NCI-H128 (cell line): ENCODE data around the gene TSFM.
A peak's percentile ranks its signal among the peaks of the same experiment; 100 is the strongest.
"Not testable (repeated sequence)": the region's sequence is repeated elsewhere in the genome, so short reads cannot be mapped to it uniquely, and the experiment has no call there.

ENCODE experiments used
- DNase-seq: peaks from one replicate; lab custom pipeline; 2025; ENCODE audit not compliant: unreplicated experiment; lab: John Stamatoyannopoulos, UW

Gene TSFM

GRCh38 chr12:57762463-57762862, 20.1 kb upstream of the TSFM start:
- DNase-seq = no peak

- no peak for DNase-seq
Observed at GRCh38 chr12:57763881-57764661, 18.5 kb upstream of the TSFM start.

GRCh38 chr12:57764662-57765002, 18.0 kb upstream of the TSFM start:
- DNase-seq = no peak

GRCh38 chr12:57765003-57765697, 17.4 kb upstream of the TSFM start:
- DNase-seq = no peak

- no peak for DNase-seq
Observed at GRCh38 chr12:57765698-57766463, 16.7 kb upstream of the TSFM start.

GRCh38 chr12:57766464-57767304, 15.9 kb upstream of the TSFM start, which contains the start of gene CYP27B1:
Gene CYP27B1 (minus strand): TSS chr12:57767078. CDS start chr12:57767041, 37 bp downstream.
- DNase-seq = no peak

GRCh38 chr12:57767305-57767698, 15.3 kb upstream of the TSFM start:
- no peak for DNase-seq

- DNase-seq = no peak
Observed at GRCh38 chr12:57767876-57768275, 14.7 kb upstream of the TSFM start.

GRCh38 chr12:57769594-57769993, 13.0 kb upstream of the TSFM start:
- DNase-seq = no peak

- no peak for DNase-seq
Observed at GRCh38 chr12:57770734-57771133, 11.9 kb upstream of the TSFM start.

- peak; percentile 62 for DNase-seq
Observed at GRCh38 chr12:57771236-57771872, 11.2 kb upstream of the TSFM start.

- DNase-seq = peak; percentile 84
Observed at GRCh38 chr12:57771873-57772428, 10.6 kb upstream of the TSFM start, which contains the start of gene METTL1. Gene METTL1 (minus strand): TSS chr12:57772105. CDS start chr12:57772083, 22 bp downstream.

GRCh38 chr12:57772429-57773322, 9.9 kb upstream of the TSFM start, which contains the start of gene EEF1AKMT3:
Gene EEF1AKMT3 (plus strand): TSS chr12:57772614. CDS start chr12:57772725, 111 bp downstream.
- DNase-seq = no peak

- not testable (repeated sequence) for DNase-seq
Observed at GRCh38 chr12:57774634-57775033, 8.0 kb upstream of the TSFM start.

GRCh38 chr12:57775044-57775443, 7.5 kb upstream of the TSFM start:
- no peak for DNase-seq

GRCh38 chr12:57775563-57776246, 6.9 kb upstream of the TSFM start:
- DNase-seq = no peak

GRCh38 chr12:57776247-57776587, 6.4 kb upstream of the TSFM start:
- no peak for DNase-seq

GRCh38 chr12:57777367-57777766, 5.2 kb upstream of the TSFM start:
- no peak for DNase-seq
